Kidney (tissue), 14 donors: Measurements from ENCODE around the gene NINJ1. TPM values are rescaled to one million over a fixed set of nuclear protein-coding genes. Genes with fewer than 3 reads are reported as not detected.

ENCODE experiments used
- DNase-seq, 5 donors: peaks; one replicate each; pipeline ENCODE4 v3.0.0-alpha.2; 2013 to 2020
- FAIRE-seq: peaks from 2 replicates; lab custom pipeline; 2012; peaks lifted over from hg19 to GRCh38; lab: Jason Lieb, UNC
- H3K27ac ChIP-seq, 2 donors: one replicate each; pipeline ENCODE4 v1.7.0; 2013; ENCODE audit warnings: low read depth in 2 of 2, low read length in 2 of 2, inconsistent platforms in 1 of 2
- H3K27me3 ChIP-seq: one replicate; pipeline ENCODE4 v1.7.1; 2013; ENCODE audit warnings: low read length, inconsistent platforms; ENCODE audit not compliant: control insufficient read depth, insufficient read depth
- H3K36me3 ChIP-seq, 3 donors: one replicate each; pipeline versions ENCODE4 v1.7.0 to v1.7.1; 2013; ENCODE audit warnings: low read length in 3 of 3, control low read depth in 1 of 3, inconsistent platforms in 1 of 3; ENCODE audit not compliant: insufficient read depth in 3 of 3, control insufficient read depth in 2 of 3
- H3K4me1 ChIP-seq, 3 donors: one replicate each; pipeline versions ENCODE4 v1.7.0 to v1.7.1; 2013; ENCODE audit warnings: low read length in 3 of 3, inconsistent platforms in 1 of 3, low read depth in 1 of 3; ENCODE audit not compliant: control insufficient read depth in 2 of 3, insufficient read depth in 2 of 3
- H3K4me3 ChIP-seq, 3 donors: one replicate each; pipeline versions ENCODE4 v1.7.0 to v1.8.1; 2013; ENCODE audit warnings: low read length in 3 of 3, control low read depth in 1 of 3, inconsistent platforms in 1 of 3
- H3K9ac ChIP-seq, 3 donors: one replicate each; pipeline versions ENCODE4 v1.7.0 to v1.7.1; 2013; ENCODE audit warnings: low read length in 3 of 3, control low read depth in 1 of 3, inconsistent platforms in 1 of 3
- H3K9me3 ChIP-seq, 3 donors: one replicate each; pipeline versions ENCODE4 v1.7.0 to v1.7.1; 2013; ENCODE audit warnings: low read length in 3 of 3, control low read depth in 1 of 3, inconsistent platforms in 1 of 3; ENCODE audit not compliant: control insufficient read depth in 2 of 3, insufficient read depth in 1 of 3
- intact Hi-C: fragments of 100-400 bp; cut with DNase I; formaldehyde crosslinking; loops from one replicate; pipeline ENCODE4 v1.11.1; 2022
- polyA plus RNA-seq: library from polyadenylated mRNA; stranded (reverse); fragments of 350-450 nt; fragmentation: Illumina TruSeq; extraction: RNeasy Lipid Tissue Mini Kit (QIAGEN cat#74804); gene quantifications from one replicate; pipeline ENCODE4 v1.2.3, GENCODE V29; 2014; ENCODE audit warnings: low read depth, low replicate concordance; ENCODE audit not compliant: insufficient read depth
- total RNA-seq: library from RNA; stranded (reverse); fragmentation: NEBNext Ultra II Directional; extraction: Animal tissue kit (Norgen Biotek cat#: 25700); gene quantifications from one replicate; pipeline ENCODE4 v1.2.1, GENCODE V29; 2021
- TF ChIP-seq, protein P1 (sequence below): IDR thresholded peaks from 3 replicates; pipeline ENCODE4 v1.5.1; 2012; ENCODE audit warnings: mild to moderate bottlenecking, moderate library complexity, borderline replicate concordance; ENCODE audit not compliant: insufficient read depth; ENCODE audit errors: extremely low read depth
- donor health status: control.
- donor health status: control.
- donor health status: control.
- donor health status: control.
- donor health status: control.
- donor health status: DM: yes; HTN: yes; CAD: no.
- donor health status: Normal renal cell carcinoma (clear cell type).

Gene NINJ1
- total and polyA plus RNA-seq, 2 donors from 2014 or later = 56.3 to 149 TPM

DNA sequence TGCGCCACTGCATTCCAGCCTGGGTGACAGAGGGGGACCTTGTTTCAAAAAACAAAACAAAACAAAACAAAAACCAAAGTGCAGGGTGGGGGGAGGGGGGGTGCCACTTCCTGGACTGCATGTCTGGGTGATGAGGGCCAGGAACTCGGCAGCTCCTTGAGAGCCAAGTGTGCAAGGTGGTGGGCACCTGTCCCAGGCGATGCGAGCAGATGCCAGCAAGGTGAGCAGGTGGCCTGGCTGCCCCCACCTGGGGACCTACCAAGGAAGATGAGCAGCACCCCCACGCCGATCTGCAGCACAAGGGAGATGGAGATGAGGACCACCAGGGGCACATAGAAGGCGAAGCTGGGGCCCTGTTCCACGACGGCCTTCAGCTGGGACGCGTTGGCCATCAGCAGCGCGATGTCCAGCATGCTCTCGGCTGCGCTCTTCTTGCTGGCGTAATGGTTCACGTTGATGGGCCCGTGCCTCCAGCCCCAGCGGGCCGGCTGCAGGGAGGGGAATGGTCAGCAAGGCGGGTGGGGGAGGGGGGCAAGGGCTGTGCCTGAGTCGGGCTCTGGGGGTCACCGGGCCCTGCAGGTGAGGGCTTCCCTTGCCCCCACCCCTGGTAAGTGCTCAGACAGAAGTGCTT, 7.8 kb downstream of the NINJ1 start:
- DNase-seq (peak in 4 of 5 donors; percentile 12 to 77 (median 50)), FAIRE-seq (no peak)
- Histone ChIP-seq H3K9ac (peak overlapping the region in 1 of 3 donors; percentile 44), H3K27me3 (no peaks in the 10 kb centered on the region), H3K9me3 (no peaks in the 10 kb centered on the region), H3K27ac (peak overlapping the region; percentile 15 to 77), H3K4me1 (peaks cover 0 to 51% (median 50%) of the 10 kb centered on the region in 3 donors), H3K36me3 (peaks cover 0 to 26% (median 16%) of the 10 kb centered on the region in 3 donors), H3K4me3 (peak overlapping the region in 1 of 3 donors; percentile 28)
- TF ChIP-seq, protein P1, sequence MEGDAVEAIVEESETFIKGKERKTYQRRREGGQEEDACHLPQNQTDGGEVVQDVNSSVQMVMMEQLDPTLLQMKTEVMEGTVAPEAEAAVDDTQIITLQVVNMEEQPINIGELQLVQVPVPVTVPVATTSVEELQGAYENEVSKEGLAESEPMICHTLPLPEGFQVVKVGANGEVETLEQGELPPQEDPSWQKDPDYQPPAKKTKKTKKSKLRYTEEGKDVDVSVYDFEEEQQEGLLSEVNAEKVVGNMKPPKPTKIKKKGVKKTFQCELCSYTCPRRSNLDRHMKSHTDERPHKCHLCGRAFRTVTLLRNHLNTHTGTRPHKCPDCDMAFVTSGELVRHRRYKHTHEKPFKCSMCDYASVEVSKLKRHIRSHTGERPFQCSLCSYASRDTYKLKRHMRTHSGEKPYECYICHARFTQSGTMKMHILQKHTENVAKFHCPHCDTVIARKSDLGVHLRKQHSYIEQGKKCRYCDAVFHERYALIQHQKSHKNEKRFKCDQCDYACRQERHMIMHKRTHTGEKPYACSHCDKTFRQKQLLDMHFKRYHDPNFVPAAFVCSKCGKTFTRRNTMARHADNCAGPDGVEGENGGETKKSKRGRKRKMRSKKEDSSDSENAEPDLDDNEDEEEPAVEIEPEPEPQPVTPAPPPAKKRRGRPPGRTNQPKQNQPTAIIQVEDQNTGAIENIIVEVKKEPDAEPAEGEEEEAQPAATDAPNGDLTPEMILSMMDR = no peak
- intact Hi-C loops = no loop called here

GRCh38 chr9:93125331-93125894, 8.6 kb downstream of the NINJ1 start:
- H3K27ac ChIP-seq = no peak overlapping the region
- H3K27me3 ChIP-seq = no peaks in the 10 kb centered on the region
- peaks cover 0 to 43% (median 42%) of the 10 kb centered on the region in 3 donors for H3K4me1 ChIP-seq
- no peaks in the 10 kb centered on the region for H3K9me3 ChIP-seq
- peaks cover 0 to 30% (median 16%) of the 10 kb centered on the region in 3 donors for H3K36me3 ChIP-seq
- FAIRE-seq = no peak
- intact Hi-C loops = no loop called here
- no peak overlapping the region for H3K9ac ChIP-seq
- DNase-seq = peak in 3 of 5 donors; percentile 4 to 35 (median 26)
- no peak overlapping the region for H3K4me3 ChIP-seq
- TF ChIP-seq, protein P1 = no peak

DNA sequence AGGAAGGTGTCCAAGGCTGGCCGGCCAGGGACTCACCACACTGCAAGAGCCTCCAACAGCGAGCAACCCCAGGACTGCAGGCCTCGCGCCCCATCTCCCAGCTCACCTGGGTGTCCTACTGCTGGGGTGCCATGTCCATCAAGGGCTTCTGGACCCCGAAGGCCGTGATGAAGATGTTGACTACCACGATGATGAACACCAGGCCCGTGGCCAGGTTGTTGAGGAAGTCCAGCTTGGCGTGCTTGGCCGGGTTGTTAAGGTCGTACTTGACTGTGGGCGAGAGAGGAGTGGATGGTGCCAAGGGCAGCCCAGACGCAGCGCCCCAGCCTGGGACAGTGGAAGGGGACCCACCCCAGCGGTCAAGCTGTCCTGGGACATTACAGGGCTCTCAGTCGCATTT, 9.3 kb downstream of the NINJ1 start:
- Histone ChIP-seq H3K4me1 (peaks cover 0 to 39% (median 37%) of the 10 kb centered on the region in 3 donors), H3K27ac (no peak overlapping the region), H3K4me3 (no peak overlapping the region), H3K36me3 (peaks cover 0 to 30% (median 16%) of the 10 kb centered on the region in 3 donors), H3K27me3 (no peaks in the 10 kb centered on the region), H3K9ac (no peak overlapping the region), H3K9me3 (no peaks in the 10 kb centered on the region)
- intact Hi-C loops = no loop called here
- DNase-seq (peak in 3 of 5 donors; percentile 6 to 67 (median 45)), FAIRE-seq (no peak)
- TF ChIP-seq, protein P1 = no peak
